ENCODE measurements around the gene ATP1A3.

GRCh38 chr19:41926763-41927496, 67.1 kb downstream of the ATP1A3 start:
- TF ChIP-seq CTCF (IDR thresholded peaks at IDR 0.05), result no peak
- no peak for TF ChIP-seq POLR2A (IDR thresholded peaks at IDR 0.05)
- TF ChIP-seq POLR2AphosphoS5 (IDR thresholded peaks at IDR 0.05), result no peak
- TF ChIP-seq EP300 (IDR thresholded peaks at IDR 0.05), result no peak

Measured in stomach (tissue), 4 donors.